Measurements from ENCODE around the gene C1orf167. TPM values are rescaled to one million over a fixed set of nuclear protein-coding genes. Genes with fewer than 3 reads are reported as not detected.

The C1orf167 gene
- total and polyA plus RNA-seq, 10 of the 15 experiments (the other 5 are each of a cell fraction or from before 2014, with no cell fraction given), result 0.17 to 0.31 TPM; not detected in 8

DNA sequence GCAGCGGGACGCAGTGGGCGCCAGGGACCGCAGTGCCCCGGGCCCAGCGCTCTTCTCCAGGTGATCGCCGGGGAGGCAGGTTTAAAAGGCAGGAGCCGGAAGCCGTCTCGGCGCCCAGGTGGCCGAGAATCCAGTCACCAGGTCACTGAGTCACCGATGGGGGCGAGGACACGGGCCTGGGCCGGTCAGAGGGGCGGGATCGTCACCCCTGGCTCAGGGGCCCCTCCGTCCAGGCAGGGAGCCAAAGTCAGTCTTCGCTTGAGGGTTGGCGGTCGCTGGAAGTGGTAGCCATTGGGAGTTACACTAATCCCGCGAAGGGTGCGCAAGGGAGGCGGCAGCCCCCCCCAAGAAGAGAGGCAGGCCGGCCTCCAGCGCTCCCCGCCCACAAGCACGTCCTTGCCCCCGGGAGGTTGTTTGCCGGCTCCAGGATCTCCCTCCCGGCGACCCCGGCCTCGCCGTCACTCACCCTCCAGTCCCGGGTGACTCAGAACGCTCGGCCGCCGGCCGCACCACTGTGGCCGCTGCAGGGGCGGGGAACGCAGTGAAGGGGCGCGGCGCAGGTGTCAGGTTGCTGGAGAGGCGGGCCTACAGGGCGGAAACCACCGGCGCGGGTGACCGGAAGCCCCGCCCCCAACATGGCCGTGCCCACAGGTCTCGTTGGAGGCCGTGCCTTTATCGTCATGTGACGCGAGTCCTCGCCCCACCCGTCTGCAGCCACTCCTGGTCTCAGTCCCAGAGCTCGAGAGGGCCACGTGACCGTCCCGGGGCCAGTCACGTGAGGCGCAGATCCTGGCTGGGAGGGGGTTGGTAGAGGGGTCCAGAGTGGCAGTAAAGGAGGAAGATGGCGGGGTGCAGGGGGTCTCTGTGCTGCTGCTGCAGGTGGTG is 43.7 kb downstream of the C1orf167 start, which contains the start of the genes CLCN6 and MTHFR (continued):
- TF ChIP-seq, protein P1, sequence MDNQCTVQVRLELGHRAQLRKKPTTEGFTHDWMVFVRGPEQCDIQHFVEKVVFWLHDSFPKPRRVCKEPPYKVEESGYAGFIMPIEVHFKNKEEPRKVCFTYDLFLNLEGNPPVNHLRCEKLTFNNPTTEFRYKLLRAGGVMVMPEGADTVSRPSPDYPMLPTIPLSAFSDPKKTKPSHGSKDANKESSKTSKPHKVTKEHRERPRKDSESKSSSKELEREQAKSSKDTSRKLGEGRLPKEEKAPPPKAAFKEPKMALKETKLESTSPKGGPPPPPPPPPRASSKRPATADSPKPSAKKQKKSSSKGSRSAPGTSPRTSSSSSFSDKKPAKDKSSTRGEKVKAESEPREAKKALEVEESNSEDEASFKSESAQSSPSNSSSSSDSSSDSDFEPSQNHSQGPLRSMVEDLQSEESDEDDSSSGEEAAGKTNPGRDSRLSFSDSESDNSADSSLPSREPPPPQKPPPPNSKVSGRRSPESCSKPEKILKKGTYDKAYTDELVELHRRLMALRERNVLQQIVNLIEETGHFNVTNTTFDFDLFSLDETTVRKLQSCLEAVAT (IDR thresholded peaks at IDR 0.05), result 0 out of 2 replicates have a peak, but pooled peaks have one; percentile 30
- TF ChIP-seq ZNF207 (IDR thresholded peaks at IDR 0.05; ENCODE audit: borderline replicate concordance), result peak; percentile 57; the same call in 1 of the 2 replicates
- TF ChIP-seq, protein P2, sequence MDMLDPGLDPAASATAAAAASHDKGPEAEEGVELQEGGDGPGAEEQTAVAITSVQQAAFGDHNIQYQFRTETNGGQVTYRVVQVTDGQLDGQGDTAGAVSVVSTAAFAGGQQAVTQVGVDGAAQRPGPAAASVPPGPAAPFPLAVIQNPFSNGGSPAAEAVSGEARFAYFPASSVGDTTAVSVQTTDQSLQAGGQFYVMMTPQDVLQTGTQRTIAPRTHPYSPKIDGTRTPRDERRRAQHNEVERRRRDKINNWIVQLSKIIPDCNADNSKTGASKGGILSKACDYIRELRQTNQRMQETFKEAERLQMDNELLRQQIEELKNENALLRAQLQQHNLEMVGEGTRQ (IDR thresholded peaks at IDR 0.05; ENCODE audit: borderline replicate concordance, low read depth, low read length), result peak; percentile 100
- peak; percentile 70; the same call in 1 of the 2 replicates for TF ChIP-seq POLR2AphosphoS5 (IDR thresholded peaks at IDR 0.05; ENCODE audit: low read length)
- peak; percentile 90 for TF ChIP-seq MEF2B (IDR thresholded peaks at IDR 0.05; ENCODE audit: partially characterized antibody, poor library complexity, severe bottlenecking)
- TF ChIP-seq, protein P3, sequence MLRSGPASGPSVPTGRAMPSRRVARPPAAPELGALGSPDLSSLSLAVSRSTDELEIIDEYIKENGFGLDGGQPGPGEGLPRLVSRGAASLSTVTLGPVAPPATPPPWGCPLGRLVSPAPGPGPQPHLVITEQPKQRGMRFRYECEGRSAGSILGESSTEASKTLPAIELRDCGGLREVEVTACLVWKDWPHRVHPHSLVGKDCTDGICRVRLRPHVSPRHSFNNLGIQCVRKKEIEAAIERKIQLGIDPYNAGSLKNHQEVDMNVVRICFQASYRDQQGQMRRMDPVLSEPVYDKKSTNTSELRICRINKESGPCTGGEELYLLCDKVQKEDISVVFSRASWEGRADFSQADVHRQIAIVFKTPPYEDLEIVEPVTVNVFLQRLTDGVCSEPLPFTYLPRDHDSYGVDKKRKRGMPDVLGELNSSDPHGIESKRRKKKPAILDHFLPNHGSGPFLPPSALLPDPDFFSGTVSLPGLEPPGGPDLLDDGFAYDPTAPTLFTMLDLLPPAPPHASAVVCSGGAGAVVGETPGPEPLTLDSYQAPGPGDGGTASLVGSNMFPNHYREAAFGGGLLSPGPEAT (IDR thresholded peaks at IDR 0.05; ENCODE audit: low read depth), result peak; percentile 83
- peak; percentile 77; the same call in 1 of the 2 replicates for TF ChIP-seq SREBF2 (IDR thresholded peaks at IDR 0.05; ENCODE audit: low read length)
- no peak for TF ChIP-seq ZNF384 (IDR thresholded peaks at IDR 0.05; ENCODE audit: borderline replicate concordance, low read depth, low read length)
- peak; percentile 35; the same call in 1 of the 2 replicates for TF ChIP-seq NR2C1 (IDR thresholded peaks at IDR 0.05)
- peak; percentile 43; the same call in 1 of the 2 replicates for TF ChIP-seq HCFC1 (IDR thresholded peaks at IDR 0.05; ENCODE audit: low read length)
- TF ChIP-seq, protein P4, sequence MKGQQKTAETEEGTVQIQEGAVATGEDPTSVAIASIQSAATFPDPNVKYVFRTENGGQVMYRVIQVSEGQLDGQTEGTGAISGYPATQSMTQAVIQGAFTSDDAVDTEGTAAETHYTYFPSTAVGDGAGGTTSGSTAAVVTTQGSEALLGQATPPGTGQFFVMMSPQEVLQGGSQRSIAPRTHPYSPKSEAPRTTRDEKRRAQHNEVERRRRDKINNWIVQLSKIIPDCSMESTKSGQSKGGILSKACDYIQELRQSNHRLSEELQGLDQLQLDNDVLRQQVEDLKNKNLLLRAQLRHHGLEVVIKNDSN (IDR thresholded peaks at IDR 0.05; ENCODE audit: borderline replicate concordance, extremely low read length, insufficient read depth, low read depth, low read length), result peak; percentile 100
- TF ChIP-seq SRF (IDR thresholded peaks at IDR 0.05; ENCODE audit: low read depth in 2 of 2, low read length in 2 of 2), result peak; percentile 8 to 82; a peak in 2 of 4 replicates
- TF ChIP-seq FOXK2 (IDR thresholded peaks at IDR 0.05), result no peak
- TF ChIP-seq, protein P5, sequence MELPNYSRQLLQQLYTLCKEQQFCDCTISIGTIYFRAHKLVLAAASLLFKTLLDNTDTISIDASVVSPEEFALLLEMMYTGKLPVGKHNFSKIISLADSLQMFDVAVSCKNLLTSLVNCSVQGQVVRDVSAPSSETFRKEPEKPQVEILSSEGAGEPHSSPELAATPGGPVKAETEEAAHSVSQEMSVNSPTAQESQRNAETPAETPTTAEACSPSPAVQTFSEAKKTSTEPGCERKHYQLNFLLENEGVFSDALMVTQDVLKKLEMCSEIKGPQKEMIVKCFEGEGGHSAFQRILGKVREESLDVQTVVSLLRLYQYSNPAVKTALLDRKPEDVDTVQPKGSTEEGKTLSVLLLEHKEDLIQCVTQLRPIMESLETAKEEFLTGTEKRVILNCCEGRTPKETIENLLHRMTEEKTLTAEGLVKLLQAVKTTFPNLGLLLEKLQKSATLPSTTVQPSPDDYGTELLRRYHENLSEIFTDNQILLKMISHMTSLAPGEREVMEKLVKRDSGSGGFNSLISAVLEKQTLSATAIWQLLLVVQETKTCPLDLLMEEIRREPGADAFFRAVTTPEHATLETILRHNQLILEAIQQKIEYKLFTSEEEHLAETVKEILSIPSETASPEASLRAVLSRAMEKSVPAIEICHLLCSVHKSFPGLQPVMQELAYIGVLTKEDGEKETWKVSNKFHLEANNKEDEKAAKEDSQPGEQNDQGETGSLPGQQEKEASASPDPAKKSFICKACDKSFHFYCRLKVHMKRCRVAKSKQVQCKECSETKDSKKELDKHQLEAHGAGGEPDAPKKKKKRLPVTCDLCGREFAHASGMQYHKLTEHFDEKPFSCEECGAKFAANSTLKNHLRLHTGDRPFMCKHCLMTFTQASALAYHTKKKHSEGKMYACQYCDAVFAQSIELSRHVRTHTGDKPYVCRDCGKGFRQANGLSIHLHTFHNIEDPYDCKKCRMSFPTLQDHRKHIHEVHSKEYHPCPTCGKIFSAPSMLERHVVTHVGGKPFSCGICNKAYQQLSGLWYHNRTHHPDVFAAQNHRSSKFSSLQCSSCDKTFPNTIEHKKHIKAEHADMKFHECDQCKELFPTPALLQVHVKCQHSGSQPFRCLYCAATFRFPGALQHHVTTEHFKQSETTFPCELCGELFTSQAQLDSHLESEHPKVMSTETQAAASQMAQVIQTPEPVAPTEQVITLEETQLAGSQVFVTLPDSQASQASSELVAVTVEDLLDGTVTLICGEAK (IDR thresholded peaks at IDR 0.05; ENCODE audit: borderline replicate concordance), result peak; percentile 88
- TF ChIP-seq, protein P6, sequence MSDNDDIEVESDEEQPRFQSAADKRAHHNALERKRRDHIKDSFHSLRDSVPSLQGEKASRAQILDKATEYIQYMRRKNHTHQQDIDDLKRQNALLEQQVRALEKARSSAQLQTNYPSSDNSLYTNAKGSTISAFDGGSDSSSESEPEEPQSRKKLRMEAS (IDR thresholded peaks at IDR 0.05; ENCODE audit: low read depth, low read length), result peak; percentile 100
- peak; percentile 95 to 99 for TF ChIP-seq BHLHE40 (IDR thresholded peaks at IDR 0.05; ENCODE audit: borderline replicate concordance in 1 of 2, low read depth in 2 of 2, low read length in 1 of 2)
- TF ChIP-seq NFYB (IDR thresholded peaks at IDR 0.05; ENCODE audit: insufficient read depth, low read depth, low read length), result peak; percentile 77
